Inferior parietal cortex (tissue), 1 donor: ENCODE data around the gene C4BPA.

ENCODE experiments used
- DNase-seq: peaks from one replicate; pipeline ENCODE4 v3.0.0-alpha.2; 2016; ENCODE audit errors: extremely low spot score

Gene C4BPA

GRCh38 chr1:207124389-207124788 lies 20.4 kb downstream of the C4BPA start:
- no peak for DNase-seq

DNA sequence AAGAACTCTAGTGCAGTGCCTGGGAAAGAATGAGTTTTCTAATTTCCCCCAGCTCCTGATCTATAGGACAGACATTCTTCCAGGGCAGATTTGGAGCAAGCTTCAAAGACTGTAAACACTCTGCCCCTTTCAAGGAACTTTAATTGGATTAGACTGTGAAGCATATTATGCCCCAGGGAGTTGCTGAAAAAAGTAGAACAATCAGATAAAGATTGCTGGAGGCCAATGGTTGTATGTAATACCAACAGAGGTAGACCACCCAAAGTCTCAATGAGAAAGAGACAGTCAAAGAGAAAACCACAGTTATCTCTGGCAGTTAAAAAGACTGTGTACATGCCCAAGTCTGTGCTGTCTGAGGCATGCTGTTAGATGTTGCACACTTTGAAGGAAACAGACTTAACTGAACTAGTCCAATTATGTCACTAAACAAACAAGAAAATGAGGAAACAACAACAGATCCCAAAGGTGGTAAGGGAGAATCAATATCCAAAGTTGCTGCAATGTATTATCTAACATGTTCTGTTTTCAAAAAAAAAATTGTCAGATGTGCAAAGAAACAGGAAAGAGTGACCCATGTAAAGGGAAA lies 24.4 kb downstream of the C4BPA start:
- DNase-seq: no peak

DNA sequence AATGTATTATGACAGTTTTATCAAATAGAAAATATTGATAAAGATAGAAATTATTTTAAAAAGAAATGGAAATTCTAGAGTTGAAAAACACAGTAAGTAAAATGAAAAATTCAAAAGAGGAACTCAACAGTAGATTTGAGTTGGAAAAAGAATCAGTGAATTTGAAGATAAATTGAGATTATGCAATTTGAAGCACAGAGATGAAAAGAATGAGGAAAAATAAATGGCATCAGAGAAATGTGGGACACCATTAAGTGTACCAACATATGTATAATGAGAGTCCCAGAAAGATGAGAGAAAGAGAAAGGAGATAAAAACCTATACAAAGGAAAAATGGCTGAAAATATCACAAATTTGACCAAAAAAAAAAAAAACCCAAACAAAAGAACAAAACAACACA lies 25.0 kb downstream of the C4BPA start:
- no peak for DNase-seq

- no peak for DNase-seq
Measured at GRCh38 chr1:207130252-207131036, 26.4 kb downstream of the C4BPA start.

DNA sequence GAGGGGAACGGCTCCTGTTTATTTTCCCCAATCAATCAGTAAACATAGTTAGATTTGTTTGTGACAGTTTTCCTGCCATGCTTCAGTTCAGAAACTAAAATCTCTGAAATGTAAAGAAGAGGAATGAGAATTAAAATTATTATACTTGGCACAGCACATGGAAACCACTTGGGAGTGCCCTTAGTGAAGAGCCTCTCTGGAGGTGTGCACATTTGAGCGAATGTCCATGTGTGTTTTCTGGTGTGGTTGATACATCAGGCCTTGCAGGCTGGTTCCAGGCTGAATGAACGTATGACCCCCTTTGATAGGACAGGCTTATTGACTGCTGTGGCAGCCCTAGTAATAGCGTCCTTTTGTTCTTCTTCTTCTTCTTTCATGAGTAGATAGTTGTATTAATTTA lies 27.1 kb downstream of the C4BPA start:
- no peak for DNase-seq

- no peak for DNase-seq
Measured at GRCh38 chr1:207134581-207134980, 30.5 kb downstream of the C4BPA start.

- no peak for DNase-seq
Measured at GRCh38 chr1:207139616-207140015, 35.6 kb downstream of the C4BPA start.

DNA sequence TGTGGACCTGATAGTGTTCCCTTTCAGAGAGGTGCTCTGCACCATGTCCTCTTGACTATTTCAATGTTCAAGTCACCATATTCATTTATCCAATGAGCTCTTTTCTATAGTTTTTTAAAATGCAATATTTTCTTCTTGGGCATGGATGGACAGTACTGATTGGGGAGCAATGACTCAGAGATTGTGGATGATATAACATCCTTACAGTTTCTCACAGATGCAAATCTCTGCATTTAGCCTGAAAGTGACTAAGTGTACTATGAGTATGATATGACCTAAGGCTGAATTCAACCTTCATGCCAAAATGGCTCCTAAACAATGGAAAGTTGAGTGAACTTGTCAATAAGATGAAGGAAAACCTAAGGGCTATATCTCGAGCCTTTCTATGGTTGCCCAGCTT lies 36.5 kb downstream of the C4BPA start:
- DNase-seq: no peak

- no peak for DNase-seq
Measured at GRCh38 chr1:207145401-207146058, 41.5 kb downstream of the C4BPA start.

- DNase-seq: no peak
Measured at GRCh38 chr1:207151920-207152319, 47.9 kb downstream of the C4BPA start.

DNA sequence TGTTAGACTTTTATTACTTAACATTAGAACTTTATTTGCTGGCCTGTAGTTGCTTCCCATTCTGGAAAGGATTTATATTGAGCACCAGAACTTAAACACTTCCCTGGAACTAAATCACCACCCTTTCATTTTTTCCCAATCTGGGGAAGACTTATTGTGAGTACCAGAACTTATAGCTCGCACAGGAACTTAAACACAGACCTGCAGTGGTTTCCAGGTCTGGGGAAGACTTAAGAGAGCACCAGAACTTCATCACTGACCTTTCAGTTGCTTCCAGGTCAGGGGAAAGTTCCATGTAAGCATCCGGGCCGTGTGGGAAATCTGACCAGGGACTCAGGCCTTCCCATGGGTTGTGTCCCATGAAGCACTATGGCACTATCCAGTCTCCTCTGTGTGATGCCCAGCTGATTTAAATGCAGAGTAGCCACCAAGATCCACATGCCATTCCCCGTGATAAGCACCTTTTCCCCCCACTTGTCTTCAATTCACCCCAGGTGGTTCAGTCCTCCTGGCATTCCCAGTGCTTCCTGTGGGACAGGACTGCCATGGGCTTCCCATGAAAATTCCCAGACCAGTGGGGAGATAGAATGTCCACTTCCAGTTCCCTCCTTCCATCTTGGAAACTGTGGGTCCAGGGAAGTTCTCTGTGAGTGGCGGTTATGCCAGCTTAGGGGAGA lies 48.9 kb downstream of the C4BPA start:
- no peak for DNase-seq

- DNase-seq: no peak
Measured at GRCh38 chr1:207155028-207155427, 51.0 kb downstream of the C4BPA start.

DNA sequence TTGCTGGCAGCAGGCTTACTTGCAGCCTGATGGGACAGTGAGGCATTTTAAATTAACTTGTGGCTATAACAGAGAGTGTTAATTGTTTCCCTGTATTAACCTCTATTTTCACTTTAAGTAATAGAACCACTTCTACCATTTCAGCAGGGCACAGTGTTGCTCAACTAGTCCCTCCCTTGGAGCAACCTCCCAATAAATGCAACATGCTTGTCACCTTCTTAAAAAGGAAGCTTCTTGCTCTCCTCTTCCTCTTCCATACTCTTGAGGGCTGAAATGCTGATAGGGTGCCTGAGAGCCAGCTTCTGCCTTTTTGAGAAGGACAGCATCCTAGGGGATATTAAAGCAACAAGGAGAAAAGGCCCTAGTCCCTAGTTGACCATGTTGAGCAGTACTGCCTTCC lies 52.1 kb downstream of the C4BPA start:
- DNase-seq: no peak

DNA sequence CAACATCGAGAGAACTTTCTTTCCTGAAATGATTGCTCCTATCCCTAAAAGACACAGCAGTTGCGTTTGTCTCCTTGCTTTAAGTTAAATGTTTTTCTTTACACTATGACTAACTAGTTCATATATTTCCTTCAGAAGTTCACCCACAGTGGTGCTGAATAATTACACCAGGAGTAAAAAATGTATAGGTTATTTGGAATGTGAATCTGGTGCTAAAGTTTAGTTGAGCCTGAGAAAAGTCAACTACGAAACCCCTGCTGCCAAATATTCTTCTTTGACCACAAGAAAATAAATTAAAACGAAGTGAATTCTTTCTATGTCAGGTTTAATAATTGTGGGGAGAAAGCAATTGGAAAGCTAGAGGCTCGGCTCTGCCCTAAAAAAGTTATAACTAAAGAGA lies 52.8 kb downstream of the C4BPA start:
- no peak for DNase-seq

DNA sequence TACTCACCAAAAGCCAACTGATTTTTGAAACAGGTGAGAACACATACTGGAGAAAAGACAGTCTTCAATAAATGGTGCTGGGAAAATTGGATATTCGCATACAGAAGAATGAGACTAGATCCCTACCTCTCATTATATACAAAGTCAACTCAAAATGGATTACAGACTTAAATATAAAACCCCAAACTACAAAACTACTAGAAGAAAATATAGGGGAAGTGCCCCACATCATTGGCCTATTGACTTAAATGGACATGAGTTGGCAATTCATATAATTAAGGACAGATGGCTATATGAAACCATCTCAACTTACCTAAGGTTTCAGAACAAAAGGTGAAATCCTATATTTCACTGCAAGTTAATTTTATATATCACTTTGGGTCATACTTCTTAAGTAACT lies 60.1 kb downstream of the C4BPA start:
- no peak for DNase-seq

DNA sequence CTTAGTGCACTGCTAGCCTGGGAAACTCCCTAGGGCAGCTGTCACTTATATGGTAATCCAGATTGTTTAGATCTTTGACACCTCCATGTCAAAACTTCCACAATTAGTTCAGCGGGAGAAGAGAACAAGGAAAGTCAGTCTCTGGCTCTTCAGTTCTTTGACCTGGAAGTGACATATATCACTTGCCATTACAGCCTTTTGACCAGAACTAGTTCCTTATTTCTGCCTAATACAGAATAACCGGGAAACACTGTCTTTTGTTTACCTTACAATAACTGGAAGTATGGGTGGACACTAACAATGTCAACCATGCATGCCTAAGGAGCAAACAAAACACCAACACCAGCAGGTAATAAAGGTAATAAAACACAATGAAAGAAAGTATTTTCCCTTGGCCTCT lies 68.3 kb downstream of the C4BPA start:
- no peak for DNase-seq

DNA sequence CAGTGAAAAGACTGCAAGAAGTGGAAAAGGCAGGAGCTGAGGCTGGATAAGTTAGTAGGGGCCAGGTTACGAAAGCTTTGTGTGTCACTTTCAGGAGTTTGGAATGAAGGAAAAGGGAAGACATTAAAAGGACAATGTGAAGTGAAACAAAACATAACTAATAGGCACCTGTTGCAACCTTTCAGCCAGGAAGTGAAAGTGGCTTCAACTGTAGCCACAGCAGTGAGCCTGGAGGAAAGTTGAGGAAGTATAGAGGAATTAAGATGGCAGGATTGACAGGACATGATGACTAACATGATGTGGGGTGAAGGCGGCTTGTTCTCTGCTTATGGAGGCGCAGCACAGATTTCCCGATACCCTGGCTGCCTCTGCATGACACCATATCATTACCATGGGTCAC lies 68.9 kb downstream of the C4BPA start:
- DNase-seq: no peak

DNA sequence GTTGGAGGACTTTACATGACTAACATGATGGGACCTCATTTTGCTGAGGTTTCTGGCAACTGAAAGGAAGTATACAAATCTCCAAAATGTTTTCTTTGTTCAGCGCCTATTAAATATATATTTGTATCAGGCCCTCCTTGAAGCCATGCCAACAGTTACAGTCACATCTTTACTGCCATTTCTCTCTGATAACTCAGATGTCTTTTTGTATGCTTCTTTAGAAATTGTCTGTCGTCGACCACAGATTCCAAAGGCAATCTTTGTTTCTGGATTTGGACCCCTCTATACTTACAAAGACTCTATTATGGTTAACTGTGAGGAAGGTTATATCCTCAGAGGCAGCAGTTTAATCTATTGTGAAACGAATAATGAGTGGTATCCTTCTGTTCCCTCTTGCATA lies 69.4 kb downstream of the C4BPA start:
- DNase-seq: no peak

DNA sequence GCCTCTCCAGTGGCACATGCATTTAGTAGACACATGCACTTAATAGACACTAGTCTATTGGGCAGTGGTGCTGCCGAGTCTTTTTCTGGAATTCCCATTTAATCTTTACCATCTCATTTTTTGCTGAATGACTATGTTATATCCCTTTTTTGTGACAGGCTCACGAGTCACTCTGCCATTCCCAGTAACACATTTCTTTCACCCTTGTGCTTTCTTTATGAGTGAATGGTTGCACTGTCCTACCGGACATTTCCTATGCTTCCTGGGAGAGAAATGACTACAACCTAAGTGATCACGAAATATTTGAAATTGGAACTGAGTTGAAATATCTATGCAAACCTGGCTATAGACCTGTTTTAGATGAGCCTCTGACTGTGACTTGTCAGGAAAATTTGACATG lies 70.9 kb downstream of the C4BPA start:
- DNase-seq: no peak

GRCh38 chr1:207179036-207179435 lies 75.0 kb downstream of the C4BPA start:
- DNase-seq: no peak

DNA sequence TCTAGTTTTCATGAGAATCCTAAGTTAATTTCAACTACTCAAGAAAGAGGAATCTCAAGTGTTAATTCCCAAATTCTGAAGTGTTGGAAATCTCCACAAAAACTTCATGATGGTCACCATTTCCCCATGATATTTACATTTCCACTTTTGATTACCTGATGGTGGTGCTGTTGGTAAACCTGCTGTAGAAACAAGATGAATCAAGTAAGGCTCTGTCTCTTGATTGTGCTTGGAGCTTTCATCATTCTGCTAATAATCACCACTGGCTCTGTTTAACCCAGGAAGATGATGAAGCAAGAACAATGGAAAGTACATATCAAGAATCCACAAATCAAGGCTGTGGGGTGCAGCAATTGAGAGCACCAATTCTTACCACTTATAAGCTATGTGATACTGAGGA lies 77.8 kb downstream of the C4BPA start:
- no peak for DNase-seq

DNA sequence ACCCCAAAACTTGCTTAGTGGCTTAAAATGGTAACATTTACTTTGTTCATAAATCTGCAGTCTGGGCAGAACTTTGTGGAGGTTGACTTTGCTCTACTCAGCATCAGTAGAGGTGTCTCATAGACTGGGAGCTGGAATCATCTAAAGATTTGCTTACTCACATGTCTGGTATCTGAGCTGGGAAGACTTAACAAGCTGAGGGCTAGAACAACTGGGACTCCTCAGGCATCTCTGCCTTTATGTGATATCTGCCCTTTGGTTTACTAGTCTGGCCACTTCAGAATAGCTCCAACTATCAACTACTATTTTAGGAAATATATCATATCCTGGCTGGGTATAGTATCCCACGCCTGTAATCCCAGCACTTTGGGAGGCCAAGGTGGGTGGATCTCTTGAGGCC lies 82.5 kb downstream of the C4BPA start:
- no peak for DNase-seq

- DNase-seq: no peak
Measured at GRCh38 chr1:207188901-207189300, 84.9 kb downstream of the C4BPA start.
